H1 (cell line): Measurements from ENCODE around the gene MT1X. TPM values are rescaled to one million over a fixed set of nuclear protein-coding genes. Genes with fewer than 3 reads are reported as not detected.

Source experiments
- CTCF ChIA-PET: fragments of 300-600 bp; sonication (Branson Sonifier 250); formaldehyde crosslinking; loops from one replicate; lab custom pipeline; 2021; ENCODE audit not compliant: partially characterized antibody; lab: Charles Lee
- POLR2A ChIA-PET: fragments of 300-600 bp; sonication (Branson Sonifier 250); formaldehyde crosslinking; loops from one replicate; lab custom pipeline; 2021; ENCODE audit warnings: inconsistent platforms; ENCODE audit not compliant: partially characterized antibody; lab: Charles Lee
- DNase-seq, 2 experiments: peaks; one replicate each; pipeline versions ENCODE4 v3.0.0 to v3.0.0-alpha.2; 2010 to 2022; ENCODE audit warnings: low spot score in 2 of 2, low read depth in 1 of 2, mixed read lengths in 1 of 2
- FAIRE-seq: peaks from 2 replicates; lab custom pipeline; 2011; peaks lifted over from hg19 to GRCh38; lab: Jason Lieb, UNC
- H2AFZ ChIP-seq: 2 replicates; pipeline ENCODE4 v1.8.1; 2012; ENCODE audit warnings: low read length, inconsistent platforms
- H2AK5ac ChIP-seq: 2 replicates; pipeline ENCODE4 v1.6.1; 2013; ENCODE audit warnings: low read depth, low read length
- H2BK120ac ChIP-seq: replicated peaks from 2 replicates; pipeline ENCODE3; 2013; ENCODE audit warnings: low read depth, low read length, inconsistent platforms
- H2BK12ac ChIP-seq: 2 replicates; pipeline ENCODE4 v1.6.1; 2013; ENCODE audit warnings: low read depth, low read length
- H2BK15ac ChIP-seq: 2 replicates; pipeline ENCODE4 v1.6.1; 2013; ENCODE audit warnings: low read length
- H2BK20ac ChIP-seq: 2 replicates; pipeline ENCODE4 v1.6.1; 2013; ENCODE audit warnings: low read length
- H2BK5ac ChIP-seq: 2 replicates; pipeline ENCODE4 v1.6.1; 2013; ENCODE audit warnings: low read depth, low read length
- H3K14ac ChIP-seq: 2 replicates; pipeline ENCODE4 v1.6.1; 2013; ENCODE audit warnings: inconsistent platforms; ENCODE audit not compliant: insufficient read length
- H3K18ac ChIP-seq: 2 replicates; pipeline ENCODE4 v1.6.1; 2013; ENCODE audit warnings: low read length; ENCODE audit errors: extremely low read depth
- H3K23ac ChIP-seq: 2 replicates; pipeline ENCODE4 v1.6.1; 2013; ENCODE audit warnings: inconsistent platforms; ENCODE audit not compliant: insufficient read length
- H3K23me2 ChIP-seq: 2 replicates; pipeline ENCODE4 v1.6.1; 2013; ENCODE audit warnings: low read depth, low read length
- H3K27ac ChIP-seq: 2 replicates; pipeline ENCODE4 v1.6.1; 2011; ENCODE audit warnings: low read depth, low read length, inconsistent platforms
- H3K27me3 ChIP-seq, 4 experiments: replicated peaks in 1 of 4; 1 replicate in 1 of 4; 2 replicates in 3 of 4; pipeline versions ENCODE4 v1.6.1 to v1.8.1; 2011 to 2013; ENCODE audit warnings: low read length in 3 of 4, mild to moderate bottlenecking in 3 of 4, inconsistent platforms in 2 of 4, mixed read lengths in 2 of 4, moderate library complexity in 1 of 4; ENCODE audit not compliant: control insufficient read depth in 3 of 4, insufficient read depth in 3 of 4; ENCODE audit errors: extremely low read depth in 1 of 4
- H3K36me3 ChIP-seq, 4 experiments: 2 replicates each; pipeline versions ENCODE4 v1.6.1 to v1.8.1; 2011 to 2013; ENCODE audit warnings: mild to moderate bottlenecking in 4 of 4, low read length in 3 of 4, moderate library complexity in 2 of 4, control low read depth in 1 of 4, inconsistent platforms in 1 of 4; ENCODE audit not compliant: insufficient read depth in 4 of 4, control insufficient read depth in 2 of 4
- H3K4ac ChIP-seq: replicated peaks from 2 replicates; pipeline ENCODE3; 2013; ENCODE audit warnings: low read length, low read depth, mixed read lengths, inconsistent platforms; ENCODE audit not compliant: insufficient read length
- H3K4me1 ChIP-seq, 4 experiments: replicated peaks in 1 of 4; 1 replicate in 1 of 4; 2 replicates in 3 of 4; pipeline versions ENCODE4 v1.6.1 to v1.8.1; 2011 to 2013; ENCODE audit warnings: low read length in 3 of 4, inconsistent platforms in 2 of 4, mixed read lengths in 1 of 4; ENCODE audit not compliant: insufficient read depth in 4 of 4, control insufficient read depth in 3 of 4
- H3K4me2 ChIP-seq, 2 experiments: 2 replicates each; pipeline versions ENCODE4 v1.6.1 to v1.8.1; 2011 to 2013; ENCODE audit warnings: low read depth in 2 of 2, low read length in 2 of 2, control low read depth in 1 of 2, inconsistent platforms in 1 of 2, mild to moderate bottlenecking in 1 of 2; ENCODE audit not compliant: insufficient read depth in 1 of 2
- H3K4me3 ChIP-seq, 4 experiments: fragments of 200-600, 300-600 bp in 1 of 4; sonication (generic), shearing (Covaris generic), sonication (Bioruptor Twin) in 1 of 4; 2 replicates each; pipeline versions ENCODE4 v1.5.1 to v1.8.1; 2011 to 2016; ENCODE audit warnings: low read length in 4 of 4, low read depth in 3 of 4, control low read depth in 2 of 4, inconsistent platforms in 2 of 4, mild to moderate bottlenecking in 2 of 4, mixed read lengths in 1 of 4, moderate library complexity in 1 of 4; ENCODE audit not compliant: insufficient read depth in 2 of 4; ENCODE audit errors: extremely low read depth in 1 of 4
- H3K56ac ChIP-seq: replicated peaks from 2 replicates; pipeline ENCODE3; 2013; ENCODE audit warnings: low read depth, mild to moderate bottlenecking, mixed read lengths, low read length, inconsistent platforms; ENCODE audit not compliant: insufficient read length
- H3K79me1 ChIP-seq: 2 replicates; pipeline ENCODE4 v1.6.1; 2013; ENCODE audit warnings: low read depth, low read length, control low read depth
- H3K79me2 ChIP-seq, 2 experiments: 2 replicates each; pipeline versions ENCODE4 v1.6.1 to v1.8.1; 2012 to 2013; ENCODE audit warnings: low read length in 2 of 2, mild to moderate bottlenecking in 2 of 2, inconsistent platforms in 1 of 2; ENCODE audit not compliant: insufficient read depth in 2 of 2, control insufficient read depth in 1 of 2
- H3K9ac ChIP-seq, 4 experiments: replicated peaks in 1 of 4; 1 replicate in 1 of 4; 2 replicates in 3 of 4; pipeline versions ENCODE4 v1.6.1 to v1.8.1; 2011 to 2013; ENCODE audit warnings: low read depth in 3 of 4, low read length in 3 of 4, control low read depth in 2 of 4, mild to moderate bottlenecking in 2 of 4, moderate library complexity in 2 of 4, inconsistent platforms in 1 of 4; ENCODE audit errors: extremely low read depth in 1 of 4
- H3K9me3 ChIP-seq, 2 experiments: 2 replicates each; pipeline versions ENCODE4 v1.6.1 to v1.8.1; 2012 to 2013; ENCODE audit warnings: mild to moderate bottlenecking in 2 of 2, moderate library complexity in 2 of 2, control low read depth in 1 of 2, inconsistent platforms in 1 of 2, low read depth in 1 of 2, low read length in 1 of 2, mixed read lengths in 1 of 2; ENCODE audit not compliant: insufficient read depth in 2 of 2
- H4K20me1 ChIP-seq, 2 experiments: replicated peaks in 1 of 2; 2 replicates each; pipeline versions ENCODE3 to v1.8.1; 2011 to 2013; ENCODE audit warnings: inconsistent platforms in 2 of 2, low read length in 2 of 2, mild to moderate bottlenecking in 1 of 2; ENCODE audit not compliant: insufficient read depth in 2 of 2, control insufficient read depth in 1 of 2
- H4K5ac ChIP-seq: 2 replicates; pipeline ENCODE4 v1.6.1; 2013; ENCODE audit warnings: low read length, low read depth, mixed read lengths, inconsistent platforms; ENCODE audit not compliant: insufficient read length
- H4K8ac ChIP-seq: 2 replicates; pipeline ENCODE4 v1.8.0; 2013; ENCODE audit warnings: mild to moderate bottlenecking, moderate library complexity, low read length, inconsistent platforms; ENCODE audit not compliant: insufficient read depth; ENCODE audit errors: extremely low read depth
- H4K91ac ChIP-seq: replicated peaks from 2 replicates; pipeline ENCODE3; 2013; ENCODE audit warnings: low read length, mixed read lengths, inconsistent platforms; ENCODE audit not compliant: insufficient read length
- BCL11A ChIP-seq, 2 experiments: IDR thresholded peaks; one replicate each; pipeline ENCODE4 v1.6.1; 2011; ENCODE audit warnings: low read depth in 2 of 2, low read length in 2 of 2, mild to moderate bottlenecking in 2 of 2
- CBX8 ChIP-seq: fragments of 300-800, 300-1000 bp; sonication (generic); IDR thresholded peaks from 2 replicates; pipeline ENCODE4 v1.7.1; 2016; ENCODE audit warnings: low read depth, low read length, borderline replicate concordance
- CHD2 ChIP-seq: IDR thresholded peaks from 2 replicates; pipeline ENCODE4 v1.6.1; 2012; ENCODE audit warnings: low read length, improper control_type of control experiment
- FOSL1 ChIP-seq: IDR thresholded peaks from 2 replicates; pipeline ENCODE4 v1.6.1; 2011; ENCODE audit warnings: mild to moderate bottlenecking, low read depth, low read length, moderate library complexity; ENCODE audit not compliant: insufficient read depth
- KDM5A ChIP-seq: fragments of 200-600 bp; IDR thresholded peaks from 2 replicates; pipeline ENCODE4 v1.7.1; 2012; ENCODE audit warnings: mild to moderate bottlenecking, low read length, inconsistent platforms, mixed read lengths
- MAX ChIP-seq: IDR thresholded peaks from 2 replicates; pipeline ENCODE4 v1.6.1; 2012; ENCODE audit warnings: inconsistent platforms
- PHF8 ChIP-seq: fragments of 200-600 bp; sonication (generic); conservative IDR thresholded peaks from 2 replicates; pipeline ENCODE4 v1.7.1; 2012; ENCODE audit warnings: low read depth, mild to moderate bottlenecking, inconsistent platforms, low read length, moderate library complexity
- RAD21 ChIP-seq, 2 experiments: IDR thresholded peaks in 1 of 2; conservative IDR thresholded peaks in 1 of 2; 2 replicates each; pipeline ENCODE4 v1.6.1; 2011; ENCODE audit warnings: low read depth in 2 of 2, low read length in 2 of 2, improper control_type of control experiment in 1 of 2, inconsistent platforms in 1 of 2, mild to moderate bottlenecking in 1 of 2, moderate library complexity in 1 of 2
- SP1 ChIP-seq: IDR thresholded peaks from 2 replicates; pipeline ENCODE4 v1.6.1; 2011; ENCODE audit warnings: low read depth, low read length
- TAF7 ChIP-seq: optimal IDR thresholded peaks from 2 replicates; pipeline ENCODE3; 2011; ENCODE audit warnings: low read depth, mild to moderate bottlenecking, inconsistent platforms, low read length, moderate library complexity, borderline replicate concordance
- TCF12 ChIP-seq: IDR thresholded peaks from 2 replicates; pipeline ENCODE4 v1.6.1; 2011; ENCODE audit warnings: low read depth, mild to moderate bottlenecking, low read length
- USF2 ChIP-seq: IDR thresholded peaks from 2 replicates; pipeline ENCODE4 v1.6.1; 2011; ENCODE audit warnings: low read length, improper control_type of control experiment
- WGBS, 2 experiments: shearing (Covaris generic) in 1 of 2; methylation state at CpG; one replicate each; pipeline versions ENCODE4 v1.1.6 to v1.1.7; 2013 to 2015; ENCODE audit warnings: low lambda C conversion rate in 2 of 2, mixed read lengths in 2 of 2, inconsistent platforms in 1 of 2, low coverage in 1 of 2, missing lambda C conversion rate in 1 of 2; ENCODE audit not compliant: insufficient replicate concordance in 2 of 2, insufficient coverage in 1 of 2, insufficient read length in 1 of 2; ENCODE audit errors: extremely low coverage in 1 of 2, missing lambda C conversion rate in 1 of 2; 5-methylcytosine and 5-hydroxymethylcytosine counted together
- polyA plus RNA-seq, 7 experiments: library from polyadenylated mRNA; depleted of rRNA in 3 of 7; stranded (reverse) in 5 of 7; unstranded in 2 of 7; fragments of >200 nt in 5 of 7; fragments of 200-250 nt in 2 of 7; gene quantifications; 1 replicate in 5 of 7; 2 replicates in 1 of 7; 4 replicates in 1 of 7; pipeline versions ENCODE4 v1.2.1 to v1.2.3, GENCODE V29; 2011 to 2013; ENCODE audit warnings: missing spikeins in 2 of 7, mixed read lengths in 2 of 7
- total RNA-seq: library from RNA; stranded (reverse); fragmentation: NEBNext Ultra II Directional; extraction: Animal tissue kit (Norgen Biotek cat#: 25700); gene quantifications from 2 replicates; pipeline ENCODE4 v1.2.1, GENCODE V29; 2021

Gene MT1X
- total and polyA plus RNA-seq, 2 of the 8 experiments (the other 6 are each of a cell fraction or from before 2014, with no cell fraction given), result 52.4 to 1,060 TPM

DNA sequence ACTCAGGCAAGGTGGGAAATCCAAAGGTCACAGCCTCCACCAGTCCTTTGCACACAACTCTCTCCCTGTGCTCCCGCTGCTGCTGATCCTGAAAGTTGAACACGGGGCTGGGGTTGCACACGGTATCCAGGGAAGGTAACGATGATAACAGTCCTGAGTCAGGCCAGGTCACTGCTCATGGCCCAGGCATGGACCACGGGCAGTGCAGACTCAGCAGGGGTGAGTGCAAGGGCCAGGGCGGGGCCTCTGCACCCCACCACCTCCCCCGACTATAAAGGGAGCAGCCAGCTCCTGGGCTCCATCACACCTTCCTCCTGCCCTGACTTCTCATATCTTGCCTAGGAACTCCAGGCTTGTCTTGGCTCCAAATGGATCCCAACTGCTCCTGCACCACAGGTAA lies 30.7 kb upstream of the MT1X start, which contains the start of gene MT1B:
MT1B (plus strand) TSS at position 301 of the 400 bp plus-strand sequence; CDS start at position 369, 68 bp downstream.
- H3K36me3 ChIP-seq, result no peaks in the 10 kb centered on the region
- H4K8ac ChIP-seq, result peak within 1 kb of the TSS; percentile 35; the same call in 1 of the 2 replicates
- no peak within 1 kb of the TSS for H2AFZ ChIP-seq
- FAIRE-seq (no peak), DNase-seq (no peak)
- no peak within 1 kb of the TSS for H3K18ac ChIP-seq
- H2BK15ac ChIP-seq, result no peak within 1 kb of the TSS
- no peak within 1 kb of the TSS for H2BK120ac ChIP-seq
- no peak within 1 kb of the TSS for H2BK5ac ChIP-seq
- no peak within 1 kb of the TSS for H3K14ac ChIP-seq
- no peak within 1 kb of the TSS for H3K27ac ChIP-seq
- no peak within 1 kb of the TSS for H3K4me3 ChIP-seq
- H3K56ac ChIP-seq, result no peak within 1 kb of the TSS
- H3K79me1 ChIP-seq, result no peaks in the 10 kb centered on the region
- no peak within 1 kb of the TSS for H3K4ac ChIP-seq
- no peaks in the 10 kb centered on the region for H3K9me3 ChIP-seq
- no peak within 1 kb of the TSS for H2AK5ac ChIP-seq
- POLR2A ChIA-PET, result interaction anchor here (1.3 to 9.1 kb wide), 2 partner anchors 10 to 18 kb away, joined by 5 to 74 read pairs; partner anchors contain the start of genes MT1G and MT1H
- H4K5ac ChIP-seq, result no peak within 1 kb of the TSS
- H3K23me2 ChIP-seq, result no peaks in the 10 kb centered on the region; the same call in 1 of the 2 replicates
- H3K4me1 ChIP-seq, result peaks cover 0 to 7% (median 4%) of the 10 kb centered on the region in 4 experiments; a peak in 2 of 7 replicates
- CTCF ChIA-PET, result interaction anchor here (1.0 to 5.5 kb wide), 4 partner anchors 9 to 50 kb away, joined by 3 to 28 read pairs (median 6); partner anchors contain the start of gene MT1G
- H4K20me1 ChIP-seq, result peaks cover 0 to 2% of the 10 kb centered on the region in 2 experiments
- no peak within 1 kb of the TSS for H3K4me2 ChIP-seq
- WGBS, 2 experiments, result 83% methylated on average over 7 of the region's 7 CpGs; no CpG with 5 or more reads in 1 of the 2 experiments
- H2BK20ac ChIP-seq, result no peak within 1 kb of the TSS; the same call in 1 of the 2 replicates
- no peaks in the 10 kb centered on the region for H3K79me2 ChIP-seq
- peaks cover 24 to 61% (median 48%) of the 10 kb centered on the region in 4 experiments for H3K27me3 ChIP-seq
- no peak within 1 kb of the TSS for H4K91ac ChIP-seq
- H3K23ac ChIP-seq, result no peak within 1 kb of the TSS
- no peak within 1 kb of the TSS for H3K9ac ChIP-seq
- H2BK12ac ChIP-seq, result no peak within 1 kb of the TSS
- TF ChIP-seq USF2, result no peak
- no peak for TF ChIP-seq RAD21 (IDR thresholded peaks at IDR 0.05 in 1 of 2, conservative IDR thresholded peaks at IDR 0.05 in 1 of 2; ENCODE audit: low read depth in 2 of 2, low read length in 2 of 2)
- TF ChIP-seq TCF12, result no peak
- TF ChIP-seq KDM5A, result no peak
- TF ChIP-seq CBX8, result no peak
- TF ChIP-seq PHF8, result no peak
- no peak for TF ChIP-seq SP1
- TF ChIP-seq FOSL1, result no peak
- no peak for TF ChIP-seq CHD2
- TF ChIP-seq TAF7, result no peak
- TF ChIP-seq MAX, result no peak
- no peak for TF ChIP-seq BCL11A (IDR thresholded peaks at IDR 0.05; ENCODE audit: low read depth in 2 of 2, low read length in 2 of 2)
